GM12891 (cell line): ENCODE measurements around the gene FETUB.

ENCODE experiments used
- PAX5 ChIP-seq: IDR thresholded peaks from 2 replicates; pipeline ENCODE4 v1.6.1; 2011; ENCODE audit warnings: low read length, moderate library complexity, mild to moderate bottlenecking; ENCODE audit not compliant: insufficient read depth, severe bottlenecking
- POLR2A ChIP-seq: IDR thresholded peaks from 2 replicates; pipeline ENCODE4 v1.6.1; 2011; ENCODE audit warnings: low read depth, low read length, control low read depth
- POLR2AphosphoS5 ChIP-seq: IDR thresholded peaks from 2 replicates; pipeline ENCODE4 v1.6.1; 2011; ENCODE audit warnings: low read depth, low read length, control low read depth
- SPI1 ChIP-seq: IDR thresholded peaks from 2 replicates; pipeline ENCODE4 v1.6.1; 2011; ENCODE audit warnings: low read depth, low read length, control low read depth
- TAF1 ChIP-seq: IDR thresholded peaks from 2 replicates; pipeline ENCODE4 v1.6.1; 2011; ENCODE audit warnings: low read depth, low read length, control low read depth

DNA sequence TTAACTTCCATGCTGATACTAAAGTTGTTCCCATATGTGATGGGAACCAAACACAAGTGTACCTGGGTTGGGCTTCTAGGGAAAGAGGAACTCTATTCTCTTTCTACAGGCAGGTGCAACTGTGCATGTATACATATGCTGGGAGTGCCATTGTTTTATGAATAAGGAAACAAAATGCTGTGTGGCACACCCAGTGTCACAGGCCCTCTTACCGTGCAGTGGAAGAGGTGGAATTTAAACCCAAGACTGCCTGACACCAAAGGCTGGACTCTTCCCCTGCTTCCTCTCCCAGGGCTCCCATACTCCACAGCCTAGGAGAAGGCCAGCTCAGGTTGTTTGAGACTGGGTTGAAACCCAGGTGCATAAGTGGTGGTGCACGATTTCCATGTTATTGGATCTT, 1.9 kb upstream of the FETUB start:
- TF ChIP-seq POLR2AphosphoS5 (no peak), POLR2A (no peak), PAX5 (no peak), TAF1 (no peak), SPI1 (no peak)
